Activated CD8-positive, alpha-beta memory T cell treated with anti-CD3 and anti-CD28 coated beads, Interleukin-2, amount 50 U/mL, for 1 hour (primary cell): ENCODE measurements around the gene ARID4B.
"Not testable (repeated sequence)": the region's sequence is repeated elsewhere in the genome, so short reads cannot be mapped to it uniquely, and the experiment has no call there.

ENCODE experiments used
- DNase-seq: peaks from one replicate; pipeline ENCODE4 v3.0.0-alpha.2; 2020; ENCODE audit errors: extremely low read depth

The ARID4B gene

DNA sequence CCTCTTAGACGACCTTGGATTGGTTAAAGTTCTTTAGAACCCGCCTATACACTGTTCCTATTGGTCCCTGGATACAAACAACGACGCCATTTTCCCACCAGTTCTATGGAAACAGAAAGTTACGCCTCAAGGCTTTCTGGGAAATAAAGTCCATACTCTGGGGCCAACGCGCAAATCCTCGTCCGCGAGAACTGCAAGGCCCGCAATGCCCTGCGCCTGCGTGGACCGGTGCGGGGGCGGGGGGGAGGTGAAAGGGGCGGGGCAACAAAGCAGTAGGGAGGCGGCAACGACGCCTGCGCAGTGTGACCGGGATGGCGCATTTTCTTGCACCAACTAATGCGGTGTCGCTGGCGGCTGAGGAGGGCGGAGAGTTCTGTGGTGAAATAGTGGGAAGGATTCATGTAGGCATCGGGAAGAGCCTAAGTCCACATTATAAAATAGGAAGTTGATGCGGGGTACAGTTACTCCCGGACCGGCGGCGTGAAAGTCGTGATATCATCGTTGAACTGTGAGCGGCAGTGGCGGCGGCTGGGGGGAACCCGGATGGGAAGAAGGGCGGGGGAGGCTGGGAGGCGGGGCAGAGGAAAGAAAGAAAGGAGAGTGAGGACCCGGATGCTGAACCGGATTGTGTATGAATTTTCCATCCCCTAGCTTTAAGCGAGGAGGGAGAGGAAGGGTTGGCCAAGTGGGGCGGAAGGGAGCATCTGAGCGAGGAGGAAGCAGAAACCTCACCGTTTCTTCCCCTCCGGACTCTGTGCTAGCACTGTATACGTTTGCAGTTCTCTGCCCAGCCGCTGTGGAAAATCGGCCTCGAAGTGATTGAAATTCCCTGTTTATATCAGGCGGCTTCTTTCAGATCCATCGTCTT lies 526 bp upstream of the ARID4B start, which contains the start of gene GGPS1:
GGPS1 (plus strand) TSS at position 300 of the 868 bp plus-strand sequence. CDS start 6,695 bp downstream, outside the sequence.
- DNase-seq: peak; percentile 95

DNA sequence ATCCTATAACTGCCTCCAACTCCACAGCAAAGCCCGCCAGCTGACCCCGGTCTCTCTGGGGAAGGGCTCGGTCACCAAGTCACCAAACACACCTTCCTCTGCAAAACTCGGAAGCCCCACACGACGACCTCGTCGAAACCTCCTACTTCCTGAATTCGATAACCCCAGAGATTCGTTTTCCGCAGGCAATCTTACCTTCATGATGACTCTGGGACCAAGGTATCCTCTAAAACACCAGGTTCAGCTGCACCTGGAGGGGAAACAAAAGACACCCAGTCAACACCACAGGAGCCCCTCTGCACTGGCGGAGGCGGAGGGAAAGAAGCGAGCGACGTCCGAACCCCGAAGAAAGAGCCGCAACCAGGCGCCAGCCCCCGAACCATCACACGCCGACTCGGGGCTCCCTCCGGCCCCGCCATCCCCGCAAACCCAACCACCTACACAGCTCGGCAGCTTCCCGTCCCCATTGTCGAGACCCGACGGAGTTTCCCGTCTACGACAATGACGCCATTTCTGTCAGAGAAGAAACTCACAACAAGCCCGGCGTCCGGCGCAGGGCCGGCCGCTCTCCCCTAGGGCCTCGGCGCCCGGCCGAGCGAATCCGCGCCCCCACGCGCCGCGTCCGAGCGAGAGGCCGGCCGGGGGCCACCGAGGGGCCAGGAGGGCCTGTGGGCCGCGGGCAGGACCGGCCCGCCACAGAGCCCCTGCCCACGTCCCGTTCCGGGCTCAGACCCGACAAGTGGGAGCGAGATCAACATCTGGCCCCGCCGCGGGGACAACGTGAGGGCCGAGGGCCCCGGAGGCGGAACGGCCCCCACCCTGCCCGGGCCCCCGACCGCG lies 1.0 kb downstream of the ARID4B start:
- DNase-seq: no peak

DNA sequence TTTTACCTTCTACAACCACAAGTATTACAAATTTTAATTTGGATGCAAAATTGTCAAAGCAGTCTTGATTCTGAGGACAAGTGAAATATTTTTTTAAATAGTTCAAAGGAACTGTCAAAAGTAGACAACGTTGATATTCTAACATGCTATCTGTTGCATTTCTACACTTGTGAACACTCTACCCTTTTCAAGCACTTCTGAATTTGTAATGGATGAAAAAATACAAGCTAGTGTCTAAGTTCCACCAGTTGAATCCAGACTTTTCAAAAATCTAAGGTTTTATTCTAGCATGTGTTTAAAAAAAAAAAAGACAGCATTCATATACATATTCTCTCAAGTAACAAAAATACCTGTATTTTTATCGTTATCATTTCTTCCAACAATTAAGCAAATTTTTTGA lies 2.1 kb downstream of the ARID4B start:
- no peak for DNase-seq

DNA sequence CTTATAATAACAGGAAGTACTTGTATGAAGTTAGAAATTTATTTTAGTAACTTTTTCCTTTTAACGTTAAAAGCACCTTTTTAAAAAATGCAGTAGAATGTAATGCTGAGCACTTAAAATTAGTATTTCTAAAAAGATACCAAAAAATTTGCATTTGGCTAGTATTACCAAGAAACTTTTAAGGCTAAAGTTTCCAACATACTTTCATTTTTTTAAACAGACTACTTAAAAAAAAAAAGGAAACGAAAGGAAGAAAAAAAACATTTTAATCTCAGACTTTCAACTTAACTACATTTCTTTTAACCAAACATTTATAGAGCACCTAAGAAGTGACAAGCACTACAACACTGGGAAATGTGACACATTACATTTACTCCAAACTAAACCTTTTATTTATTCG lies 2.8 kb downstream of the ARID4B start:
- DNase-seq: no peak

DNA sequence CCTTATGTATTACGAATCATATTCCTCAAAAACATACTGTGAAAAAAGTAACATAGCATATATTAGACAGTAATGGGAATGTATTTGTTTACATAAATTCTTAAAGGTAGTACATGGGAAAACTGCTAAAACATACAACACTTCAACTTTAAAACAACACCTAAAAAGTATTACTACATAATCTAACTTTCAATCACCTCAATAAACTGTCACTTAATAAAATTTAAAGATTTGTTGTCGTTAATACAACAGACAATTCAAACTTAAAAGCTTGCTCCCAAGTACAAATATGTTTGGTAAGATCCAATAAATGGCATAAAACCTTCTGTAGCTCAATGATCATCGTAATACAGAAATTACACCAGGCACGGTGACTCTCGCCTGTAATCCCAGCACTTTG lies 3.7 kb downstream of the ARID4B start:
- DNase-seq: no peak

DNA sequence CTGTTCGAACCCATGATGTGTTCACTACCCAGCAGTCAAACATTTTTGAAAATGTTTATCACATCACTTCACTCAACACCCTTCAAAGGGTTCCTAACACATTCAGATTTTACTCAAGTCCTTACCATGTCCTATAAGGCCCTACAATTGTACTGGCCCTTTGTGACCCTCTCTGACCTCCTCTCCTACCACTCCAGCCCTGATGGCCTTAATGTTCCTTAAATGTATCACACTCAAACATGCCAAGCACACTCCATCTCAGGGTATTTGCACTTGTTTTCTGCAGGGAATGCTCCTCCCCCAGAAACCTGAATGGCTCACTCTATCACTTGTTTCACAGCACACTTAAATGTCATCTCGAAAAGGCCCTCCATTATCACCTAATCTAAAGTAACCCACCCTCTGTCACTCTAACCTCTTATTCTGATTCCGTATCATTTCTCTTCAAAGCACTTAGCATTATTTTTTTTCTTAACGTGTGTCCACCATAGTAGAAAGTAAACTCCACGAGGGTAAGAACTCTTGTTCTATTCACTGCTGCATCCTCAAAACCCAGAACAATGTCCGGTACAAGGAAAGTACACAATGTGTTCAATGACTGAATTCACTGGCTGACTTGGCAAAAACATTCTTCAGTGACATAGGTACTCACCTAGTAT lies 7.3 kb downstream of the ARID4B start:
- DNase-seq: no peak

DNA sequence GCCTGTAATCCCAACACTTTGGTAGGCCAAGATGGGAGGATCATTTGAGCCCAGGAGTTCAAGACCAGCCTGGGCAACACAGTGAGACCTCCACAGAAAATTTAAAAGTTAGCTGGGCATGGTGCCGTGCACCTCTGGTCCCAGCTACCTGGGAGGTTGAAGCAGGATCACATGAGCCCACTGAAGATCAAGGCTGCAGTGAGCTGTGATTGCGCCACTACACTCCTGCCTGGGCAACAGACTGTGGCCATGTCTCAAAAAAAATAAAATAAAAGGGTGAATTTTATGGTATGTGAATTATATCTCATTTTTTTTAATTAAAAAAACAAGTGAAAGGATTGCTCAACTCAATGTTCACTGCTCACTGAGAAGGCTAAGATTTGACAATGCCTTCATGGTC lies 8.7 kb downstream of the ARID4B start:
- no peak for DNase-seq

DNA sequence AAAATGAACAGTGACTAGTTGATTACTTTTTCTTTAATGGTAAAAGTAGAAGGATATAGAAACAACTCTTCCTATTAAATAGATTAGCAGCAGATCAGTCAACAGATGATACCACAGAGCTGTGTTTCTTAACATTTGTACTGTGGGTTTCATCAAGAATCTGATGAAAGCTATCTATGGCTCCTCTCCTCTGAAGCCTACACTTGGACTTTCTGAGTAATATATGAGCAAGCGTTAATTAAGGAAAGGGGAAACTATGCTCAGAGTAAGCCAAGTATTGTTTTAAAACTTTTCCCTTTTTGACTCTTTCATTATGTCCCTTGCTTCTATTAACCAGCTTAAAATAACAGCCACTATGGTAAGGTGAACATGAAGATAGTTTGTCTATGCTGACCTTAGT lies 10.8 kb downstream of the ARID4B start:
- DNase-seq: no peak

DNA sequence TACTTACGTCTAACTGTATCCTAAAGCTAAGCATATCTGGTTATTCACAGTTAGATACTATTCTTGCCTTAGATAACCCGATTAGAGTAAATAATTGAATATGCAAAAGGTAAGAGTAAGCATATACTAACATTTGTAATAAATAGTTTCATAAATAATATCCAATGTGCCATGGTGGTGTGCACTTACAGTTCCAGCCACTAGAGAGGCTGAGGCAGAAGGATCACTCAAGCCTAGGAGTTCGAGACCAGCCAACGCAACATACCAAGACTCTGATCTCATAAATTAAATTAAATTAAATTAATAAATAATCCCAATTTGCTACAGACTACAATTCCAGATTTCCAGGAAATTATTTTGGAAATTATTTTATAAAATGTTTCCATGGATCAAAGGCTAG lies 12.2 kb downstream of the ARID4B start:
- DNase-seq: no peak

DNA sequence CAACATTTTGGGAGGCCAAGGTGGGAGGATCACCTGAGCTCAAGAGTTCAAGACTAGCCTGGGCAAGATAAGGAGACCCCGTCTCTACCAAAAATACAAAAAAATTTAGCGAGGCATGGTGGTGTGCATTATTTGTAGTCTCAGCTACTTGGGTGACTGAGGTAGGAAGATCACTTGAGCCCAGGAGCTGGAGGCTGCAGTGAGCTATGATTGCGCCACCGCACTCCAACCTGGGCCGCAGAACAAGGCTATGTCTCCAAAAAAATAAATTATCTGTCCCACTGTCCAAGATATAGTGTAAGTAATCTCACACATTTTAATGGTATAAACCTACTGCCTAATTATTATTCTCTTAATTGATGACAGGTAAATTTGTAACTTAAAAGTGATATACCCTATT lies 12.8 kb downstream of the ARID4B start:
- DNase-seq: no peak

DNA sequence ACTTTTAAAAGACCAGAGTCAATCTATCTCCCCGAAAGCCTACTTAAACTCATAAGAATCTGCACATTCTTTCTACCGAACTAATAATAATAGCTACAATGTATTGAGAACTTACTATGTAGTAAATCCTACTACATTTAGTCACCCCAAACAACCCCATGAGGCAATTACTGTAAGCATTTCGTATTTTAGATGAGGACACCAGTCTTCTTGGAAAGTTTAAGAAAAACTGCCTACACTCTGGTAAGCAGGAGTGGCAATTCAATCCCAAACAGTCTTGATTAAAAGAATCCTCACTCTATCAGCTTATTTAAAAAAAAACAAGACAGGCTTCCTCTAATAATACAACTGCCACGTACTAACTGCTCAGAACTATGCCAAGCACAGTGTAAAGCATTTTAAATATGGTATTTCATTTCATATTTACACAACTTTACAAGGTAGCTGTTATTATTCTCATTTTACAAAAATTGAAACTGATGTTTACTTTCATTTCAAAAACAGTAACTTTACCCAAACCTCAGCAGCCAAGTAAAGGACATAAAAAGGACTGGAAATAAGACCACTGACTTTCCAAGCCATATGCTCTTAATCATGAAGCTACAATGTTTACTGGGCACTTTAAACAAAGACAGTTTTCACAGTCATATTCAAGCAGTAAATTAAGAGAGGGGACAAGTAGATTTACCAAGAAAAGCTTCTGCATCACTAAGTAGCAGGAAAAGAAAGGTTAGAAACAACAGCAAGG lies 13.9 kb downstream of the ARID4B start:
- no peak for DNase-seq

DNA sequence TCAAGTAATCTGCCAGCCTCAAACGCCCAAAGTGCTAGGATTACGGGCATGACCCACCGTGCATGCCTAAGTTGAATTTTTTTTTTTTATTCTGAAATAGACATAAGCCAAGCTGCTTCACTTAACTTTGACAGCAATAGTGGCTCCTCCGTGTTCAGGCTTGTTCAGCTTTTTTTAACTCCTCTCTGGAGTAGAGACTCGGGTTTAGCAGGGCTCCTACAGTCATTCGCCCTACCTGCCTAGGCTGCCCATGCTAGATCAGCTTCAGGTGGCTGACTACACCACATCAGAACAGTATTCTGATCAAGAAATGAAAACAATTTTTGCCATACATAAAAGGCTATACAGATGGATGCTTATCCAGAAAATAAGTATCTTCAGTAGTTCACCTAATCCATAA lies 14.7 kb downstream of the ARID4B start:
- no peak for DNase-seq

DNA sequence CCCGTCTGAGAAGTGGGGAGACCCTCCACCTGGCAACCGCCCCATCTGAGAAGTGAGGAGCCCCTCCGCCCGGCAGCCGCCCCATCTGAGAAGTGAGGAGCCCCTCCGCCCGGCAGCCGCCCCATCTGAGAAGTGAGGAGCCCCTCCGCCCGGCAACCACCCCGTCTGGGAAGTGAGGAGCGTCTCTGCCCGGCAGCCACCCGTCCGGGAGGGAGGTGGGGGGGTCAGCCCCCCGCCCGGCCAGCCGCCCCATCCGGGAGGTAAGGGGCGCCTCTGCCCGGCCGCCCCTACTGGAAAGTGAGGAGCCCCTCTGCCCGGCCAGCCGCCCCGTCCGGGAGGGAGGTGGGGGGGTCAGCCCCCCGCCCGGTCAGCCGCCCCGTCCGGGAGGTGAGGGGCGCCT lies 18.8 kb downstream of the ARID4B start:
- not testable (repeated sequence) for DNase-seq

DNA sequence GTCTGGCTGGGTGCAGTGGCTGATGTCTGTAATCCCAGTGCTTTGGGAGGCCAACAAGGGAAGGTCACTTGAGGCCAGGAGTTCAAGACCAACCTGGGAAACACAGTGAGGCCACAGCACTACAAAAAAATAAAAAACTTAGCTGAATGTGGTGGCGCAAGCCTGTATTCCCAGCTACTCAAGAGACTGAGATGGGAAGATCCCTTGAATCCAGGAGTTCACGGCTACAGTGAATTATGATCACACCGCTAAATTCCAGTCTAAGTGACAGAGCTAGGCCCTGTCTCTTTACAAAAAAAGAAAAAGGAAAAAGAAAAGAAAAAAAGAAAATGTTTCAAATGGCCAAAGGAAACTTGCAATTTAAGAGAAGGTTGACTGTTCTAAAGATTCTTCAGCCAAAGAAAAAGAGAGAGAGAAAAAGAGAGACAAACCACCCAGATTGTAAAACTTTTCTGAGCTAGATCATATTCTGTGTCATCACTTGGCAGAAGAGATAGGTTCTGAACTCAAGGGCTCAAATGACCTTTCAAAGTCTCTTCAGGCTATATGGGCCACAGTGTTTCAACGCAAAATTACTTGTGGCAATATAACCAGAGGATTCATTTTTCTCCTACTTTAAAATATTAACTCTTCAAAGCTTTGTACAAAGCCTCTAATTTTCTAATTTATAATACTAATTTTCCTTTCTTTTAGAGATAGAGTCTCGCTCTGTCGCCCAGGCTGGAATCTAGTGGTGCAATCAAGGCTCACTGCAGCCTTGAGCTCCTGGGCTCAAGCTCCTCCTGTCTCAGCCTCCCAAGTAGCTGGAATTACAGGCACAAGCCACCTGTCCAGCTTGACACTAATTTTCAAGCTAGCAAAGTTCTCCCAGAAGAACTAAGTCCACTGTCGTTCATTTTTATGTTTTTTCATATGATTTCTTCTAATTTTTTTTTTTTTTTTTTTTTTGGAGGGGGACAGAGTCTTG lies 20.5 kb downstream of the ARID4B start:
- no peak for DNase-seq

DNA sequence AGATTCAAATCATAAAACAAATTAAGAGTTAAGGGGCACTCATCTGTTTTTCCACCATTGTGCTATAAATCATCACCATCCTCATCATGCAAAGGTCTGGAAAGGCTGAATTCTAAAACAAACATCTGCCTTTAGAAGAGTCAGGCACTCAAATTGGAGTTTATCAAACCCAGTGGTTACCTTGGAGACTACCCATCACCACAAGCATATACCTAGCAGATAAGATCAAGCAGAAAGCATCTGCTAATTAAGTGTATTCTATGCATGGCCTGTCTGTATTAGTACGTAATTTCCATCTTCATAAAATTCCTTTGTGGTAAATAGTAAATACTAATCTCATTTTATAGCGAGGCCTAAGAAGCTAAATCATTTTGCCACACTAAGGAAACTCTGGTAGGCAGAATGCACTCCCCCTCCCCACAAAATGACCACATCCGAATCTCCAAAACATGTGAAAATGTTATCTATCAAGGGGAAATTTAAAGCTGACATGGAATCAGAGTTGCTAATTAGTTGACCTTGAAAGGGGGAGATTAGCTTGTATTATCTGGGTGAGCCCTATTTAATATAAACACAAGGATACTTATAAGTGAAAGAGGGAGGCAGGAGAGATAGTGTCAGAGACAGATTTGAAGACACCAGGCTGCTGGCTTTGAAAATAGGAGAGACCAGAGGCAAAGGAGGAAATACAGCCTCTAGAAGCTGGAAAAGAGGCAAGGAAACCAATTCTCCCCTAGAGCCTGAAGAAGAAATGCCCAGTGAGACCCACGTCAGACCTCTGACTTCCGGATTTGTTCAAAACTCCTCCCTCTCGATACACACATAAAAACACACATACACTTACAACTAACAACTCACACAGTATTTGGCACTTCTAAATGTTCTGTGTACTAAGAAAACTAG lies 23.2 kb downstream of the ARID4B start:
- DNase-seq: no peak

DNA sequence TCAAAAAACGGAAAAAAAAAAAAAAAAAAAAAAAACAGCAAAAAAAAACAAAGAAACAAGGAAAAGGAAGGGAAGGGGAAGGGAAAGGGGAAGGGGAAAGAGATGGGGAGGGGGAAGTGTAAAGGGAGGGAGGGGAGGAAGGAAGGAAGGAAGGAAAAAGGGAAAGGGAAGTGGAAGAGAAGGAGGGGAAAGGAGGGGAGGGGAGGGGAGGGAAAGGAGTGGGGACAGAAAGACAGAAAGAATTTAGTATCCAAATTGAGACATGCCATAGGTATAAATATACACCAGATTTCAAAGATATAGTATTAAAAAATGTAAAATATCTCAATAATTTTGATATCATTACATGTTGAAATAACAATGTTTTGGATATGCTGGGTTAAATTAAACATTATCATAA lies 25.8 kb downstream of the ARID4B start:
- DNase-seq: no peak

DNA sequence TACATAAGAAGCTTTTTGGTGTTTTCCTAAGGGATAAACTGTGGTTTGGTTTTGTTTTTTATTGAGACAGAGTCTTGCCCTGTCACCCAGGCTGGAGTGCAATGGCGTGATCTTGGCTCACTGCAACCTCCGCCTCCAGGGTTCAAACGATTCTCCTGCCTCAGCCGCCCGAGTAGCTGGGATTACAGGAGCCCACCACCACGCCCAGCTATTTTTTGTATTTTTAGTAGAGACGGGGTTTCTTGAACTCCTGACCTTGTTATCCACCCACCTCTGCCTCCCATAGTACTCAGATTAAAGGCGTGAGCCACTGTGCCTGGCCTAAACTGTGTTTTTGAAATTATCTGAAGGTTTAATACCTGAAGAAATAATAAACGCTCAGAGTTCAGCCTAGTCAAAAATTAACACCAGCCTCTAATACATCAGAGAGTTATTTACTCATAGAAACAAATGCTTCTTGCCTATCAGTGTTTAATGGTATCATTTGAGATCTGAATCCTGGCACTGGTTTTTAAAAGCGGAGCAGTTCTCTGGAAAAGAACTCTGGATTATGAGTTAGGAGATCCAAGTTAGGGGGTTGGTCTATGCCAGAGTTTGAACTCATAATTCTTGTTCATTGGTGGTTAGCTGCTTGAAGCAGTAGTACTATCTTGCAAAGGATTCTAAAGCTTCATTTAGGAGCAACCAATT lies 28.7 kb downstream of the ARID4B start:
- DNase-seq: no peak

DNA sequence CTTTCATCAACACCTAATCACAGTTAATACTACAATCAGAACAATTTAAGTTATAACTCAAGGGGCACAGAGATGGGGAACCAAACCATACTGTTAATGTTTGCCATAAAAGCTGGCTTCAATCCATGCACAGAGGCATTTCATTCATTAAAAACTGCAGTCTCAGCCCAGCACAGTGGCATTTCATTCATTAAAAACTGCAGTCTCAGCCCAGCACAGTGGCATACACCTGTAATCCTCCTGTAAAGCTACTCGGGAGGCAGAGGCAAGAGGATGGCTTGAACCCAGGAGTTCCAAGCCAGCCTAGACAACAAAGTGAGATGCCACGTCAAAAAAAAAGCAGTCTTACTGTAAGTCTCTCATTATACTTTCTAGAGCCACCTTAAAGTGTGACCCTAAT lies 29.2 kb downstream of the ARID4B start:
- no peak for DNase-seq

DNA sequence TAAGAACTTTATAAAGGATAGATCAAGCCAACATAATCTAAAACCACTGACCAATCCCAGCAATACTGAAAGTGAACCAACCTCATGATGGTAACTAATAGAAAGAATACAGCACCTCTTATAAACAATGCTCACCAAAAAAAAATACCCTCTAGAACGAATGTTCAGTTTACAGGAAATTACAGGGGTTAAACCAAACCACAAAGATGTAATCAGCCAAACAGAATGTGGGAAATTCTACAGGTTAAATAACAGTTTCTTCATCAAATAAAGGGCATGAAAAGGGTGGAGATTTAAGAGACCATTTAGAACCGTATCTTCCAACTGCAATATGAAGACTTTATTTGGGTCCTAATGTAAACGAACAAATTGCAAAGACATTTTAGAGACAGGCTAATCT lies 30.4 kb downstream of the ARID4B start:
- DNase-seq: no peak
